Measurements from ENCODE around the gene MAGI2.
"Not testable (repeated sequence)": the region's sequence is repeated elsewhere in the genome, so short reads cannot be mapped to it uniquely, and the experiment has no call there.

Gene MAGI2

GRCh38 chr7:78006063-78006755 lies 1447.3 kb downstream of the MAGI2 start:
- no peak for DNase-seq

DNA sequence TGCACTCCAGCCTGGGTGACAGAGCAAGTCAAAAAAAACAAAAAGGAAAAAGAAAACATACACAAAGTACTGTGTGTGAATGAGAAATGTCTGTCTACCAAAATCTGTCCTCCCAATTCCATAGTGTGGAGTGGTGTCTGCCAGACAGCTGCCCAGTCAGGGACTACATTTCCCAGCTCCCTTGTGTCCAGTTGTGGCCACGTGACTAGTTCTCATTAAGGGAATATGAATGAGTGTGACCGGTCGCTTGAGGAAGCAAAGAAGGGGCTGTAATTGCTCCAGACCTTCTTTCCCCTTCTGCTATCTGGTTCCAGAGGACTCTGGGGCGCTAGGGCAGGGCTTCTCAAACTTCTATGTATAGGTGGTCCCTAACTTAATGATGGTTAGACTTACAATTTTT lies 1450.8 kb downstream of the MAGI2 start:
- no peak for DNase-seq

GRCh38 chr7:78002021-78002420 lies 1451.4 kb downstream of the MAGI2 start:
- no peak for DNase-seq

DNA sequence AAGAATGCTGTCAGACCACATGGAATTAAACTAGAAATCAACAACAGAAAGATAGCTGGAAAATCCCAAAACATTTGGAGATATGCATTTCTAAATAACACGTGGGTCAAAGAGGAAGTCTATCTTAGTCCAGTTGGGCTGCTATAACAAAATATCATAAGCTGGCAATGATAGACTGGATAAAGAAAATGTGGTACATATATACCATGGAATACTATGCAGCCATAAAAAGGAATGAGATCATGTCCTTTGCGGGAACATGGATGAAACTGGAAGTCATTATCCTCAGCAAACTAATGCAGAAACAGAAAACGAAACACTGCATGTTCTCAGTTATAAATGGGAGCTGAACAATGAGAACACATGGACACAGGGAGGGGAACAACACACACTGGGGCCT lies 1454.3 kb downstream of the MAGI2 start:
- DNase-seq = not testable (repeated sequence)

DNA sequence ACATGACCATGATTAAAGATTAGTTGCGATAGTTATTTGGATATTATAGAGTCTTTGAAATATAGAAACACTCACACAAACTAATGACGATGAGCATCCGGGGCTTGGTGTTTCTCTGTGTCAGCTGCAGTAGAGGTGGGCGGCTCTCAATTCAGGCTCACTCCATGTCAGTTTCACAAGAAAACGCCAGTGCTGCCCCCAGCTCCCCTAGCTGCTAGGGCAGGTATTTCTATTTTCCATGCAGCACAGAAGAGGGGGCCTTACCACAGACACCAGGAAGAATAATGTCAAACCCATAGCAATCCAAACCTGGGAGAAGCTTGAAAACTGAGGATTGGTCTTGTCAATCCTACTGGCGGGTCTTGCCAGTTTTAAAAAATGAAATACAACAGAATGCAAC lies 1457.8 kb downstream of the MAGI2 start:
- no peak for DNase-seq

- no peak for DNase-seq
These were observed 1459.6 kb downstream of the MAGI2 start for GRCh38 chr7:77993838-77994237.

DNA sequence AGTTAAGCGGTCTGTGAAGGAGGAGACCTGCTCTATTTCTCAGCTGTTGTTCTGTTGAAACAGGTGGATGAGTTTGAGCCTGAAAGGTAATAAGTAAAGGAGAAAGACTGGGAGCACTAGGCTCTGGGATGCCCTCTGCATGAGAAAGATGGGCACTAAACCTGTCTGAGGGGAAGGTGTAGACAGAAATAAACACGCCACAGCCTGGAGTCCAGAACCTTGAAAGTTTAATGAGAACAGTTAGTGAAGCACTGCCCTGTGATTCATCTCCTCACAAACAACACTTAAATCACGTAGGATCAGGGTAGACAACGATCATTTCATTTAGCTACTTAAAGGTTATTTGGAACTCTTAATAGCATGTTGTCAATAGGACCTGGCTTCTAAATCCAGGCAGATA lies 1461.8 kb downstream of the MAGI2 start:
- no peak for DNase-seq

GRCh38 chr7:77989981-77990566 lies 1463.4 kb downstream of the MAGI2 start:
- DNase-seq = no peak

DNA sequence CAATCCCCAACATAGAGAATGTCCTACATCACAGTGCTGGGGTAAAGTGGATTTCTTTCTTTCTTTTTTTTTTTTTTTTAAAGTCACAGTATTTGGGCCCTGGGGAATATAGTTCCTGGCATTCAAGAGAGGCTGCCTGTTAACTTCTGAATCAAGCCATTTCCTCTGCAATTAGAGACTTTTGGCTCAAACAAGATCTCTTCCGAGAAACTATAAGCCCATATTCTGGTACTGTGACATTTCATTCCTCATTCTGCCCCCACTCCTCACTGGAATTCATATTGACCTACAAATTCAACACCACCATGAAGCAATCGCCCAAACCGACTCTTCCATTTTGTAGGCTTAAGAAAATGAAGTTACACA lies 1467.5 kb downstream of the MAGI2 start:
- DNase-seq = no peak

DNA sequence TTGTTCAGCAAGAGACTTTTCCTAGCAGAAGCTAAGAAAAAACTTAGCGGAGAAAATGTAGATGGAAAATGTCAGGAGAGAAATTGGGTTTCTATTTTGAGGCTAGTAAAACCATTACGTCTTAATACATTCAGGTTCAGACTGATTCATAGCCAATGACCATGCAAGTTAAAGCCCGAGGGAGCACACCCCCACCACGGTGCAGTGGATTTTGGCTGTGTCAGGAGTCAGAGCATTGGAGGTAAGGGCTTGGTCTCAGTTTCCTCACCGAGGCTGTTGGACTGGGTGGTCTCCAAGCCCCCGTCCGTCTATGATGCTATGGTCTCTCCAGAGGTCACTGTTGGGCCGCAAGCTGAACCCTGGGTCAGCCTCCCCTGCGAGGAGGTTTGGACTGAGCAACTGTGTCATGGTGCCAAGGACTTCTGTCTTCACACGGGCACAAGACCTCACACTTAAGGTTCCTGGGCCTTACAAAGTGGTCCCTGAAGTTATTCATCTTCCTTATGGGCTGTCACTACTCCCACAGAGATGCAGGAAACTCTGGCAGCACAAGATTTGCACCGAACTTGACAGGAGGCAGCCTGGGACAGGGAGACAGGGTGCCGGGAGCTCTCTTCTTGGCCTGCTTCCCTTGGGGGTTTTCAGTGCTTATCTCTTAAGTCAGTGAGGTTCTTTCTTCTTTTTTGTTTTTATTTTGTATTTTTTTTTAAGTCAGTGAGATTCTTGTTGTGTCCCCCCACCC lies 1468.1 kb downstream of the MAGI2 start:
- no peak for DNase-seq

- no peak for DNase-seq
These were observed 1469.5 kb downstream of the MAGI2 start for GRCh38 chr7:77983973-77984372.

- DNase-seq = no peak
These were observed 1470.4 kb downstream of the MAGI2 start for GRCh38 chr7:77982926-77983550.

- no peak for DNase-seq
These were observed 1473.3 kb downstream of the MAGI2 start for GRCh38 chr7:77980087-77980713.

DNA sequence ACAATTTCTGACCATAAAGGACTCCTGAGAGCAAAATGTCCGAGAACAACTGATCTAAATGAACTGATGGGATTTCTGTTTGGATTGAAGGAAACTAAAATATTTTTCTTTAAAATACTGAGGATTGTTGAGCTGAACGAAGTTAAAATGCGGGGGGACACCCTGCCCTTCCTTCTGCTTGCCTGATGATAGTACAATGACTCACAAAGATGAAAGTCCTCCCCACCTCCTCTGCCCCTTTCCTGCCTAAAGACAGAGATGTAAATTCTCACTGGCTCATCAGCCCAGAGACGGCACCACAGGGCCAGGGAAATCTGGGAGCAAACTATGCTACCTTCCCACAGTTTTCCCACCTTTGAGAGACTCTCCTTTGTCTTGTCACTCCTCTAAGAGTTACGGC lies 1474.2 kb downstream of the MAGI2 start:
- no peak for DNase-seq

GRCh38 chr7:77975672-77976480 lies 1477.6 kb downstream of the MAGI2 start:
- DNase-seq = no peak

DNA sequence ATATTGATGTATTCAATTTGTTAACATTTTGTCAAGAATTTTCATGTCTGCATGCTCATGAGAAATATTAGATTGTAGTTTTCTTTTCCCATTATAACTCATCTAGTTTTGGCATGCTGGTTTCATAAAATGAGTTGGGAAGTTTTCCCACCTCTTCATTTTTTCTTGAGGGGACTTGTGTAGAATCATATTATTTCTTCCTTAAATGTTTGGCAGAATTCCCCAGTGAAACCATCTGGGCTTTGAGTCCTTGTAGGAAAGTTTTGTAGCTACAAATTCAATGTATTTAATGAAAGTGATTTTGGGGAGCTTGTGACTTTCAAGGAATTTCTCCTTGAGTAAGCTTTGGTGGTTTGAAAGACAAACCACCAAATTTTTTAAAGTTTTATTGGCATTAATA lies 1481.7 kb downstream of the MAGI2 start:
- no peak for DNase-seq

DNA sequence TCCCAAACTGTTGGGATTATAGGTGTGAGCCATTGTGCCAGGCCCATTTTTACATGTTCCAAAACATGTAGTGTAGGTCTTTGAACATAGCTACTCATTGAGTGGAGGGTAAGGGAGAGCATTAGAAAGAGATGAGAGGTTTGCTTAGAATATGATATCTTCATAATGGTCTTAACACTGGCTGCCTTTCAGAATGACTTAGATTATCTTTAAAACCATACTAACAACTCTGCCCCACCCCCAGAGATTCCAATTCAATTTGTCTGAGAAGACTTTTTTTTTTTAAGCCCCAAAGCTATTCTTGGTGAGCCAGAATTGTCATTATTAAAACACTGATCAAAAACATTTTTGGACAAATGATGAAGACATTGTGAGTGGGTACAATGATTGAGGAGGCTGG lies 1486.0 kb downstream of the MAGI2 start:
- no peak for DNase-seq
